GM21447 (cell line): ENCODE results near the gene TMEM175.
"Not testable (repeated sequence)": the region's sequence is repeated elsewhere in the genome, so short reads cannot be mapped to it uniquely, and the experiment has no call there.

Source experiments
- ATAC-seq: cut with Tn5 transposase; IDR thresholded peaks from one replicate; pipeline ENCODE4 v1.9.1; 2021; ENCODE audit not compliant: unreplicated experiment

Gene TMEM175

GRCh38 chr4:988726-989721 is 56.8 kb downstream of the TMEM175 start:
- ATAC-seq, result no peak

GRCh38 chr4:989722-990471 is 57.6 kb downstream of the TMEM175 start:
- no peak for ATAC-seq

- no peak for ATAC-seq
These were observed 58.6 kb downstream of the TMEM175 start for GRCh38 chr4:990746-991367.

- ATAC-seq, result no peak
These were observed 59.4 kb downstream of the TMEM175 start for GRCh38 chr4:991451-992296.

- ATAC-seq, result no peak
These were observed 60.2 kb downstream of the TMEM175 start for GRCh38 chr4:992297-993110.

- ATAC-seq, result no peak
These were observed 61.1 kb downstream of the TMEM175 start, which contains the start of gene SLC26A1 for GRCh38 chr4:993111-994029. Gene SLC26A1 (minus strand): TSS chr4:993404. CDS start chr4:991703, 1,701 bp downstream.

GRCh38 chr4:995311-996026 is 63.2 kb downstream of the TMEM175 start:
- no peak for ATAC-seq

- no peak for ATAC-seq
These were observed 64.1 kb downstream of the TMEM175 start for GRCh38 chr4:996030-996996.

- no peak for ATAC-seq
These were observed 64.7 kb downstream of the TMEM175 start for GRCh38 chr4:996997-997374.

- no peak for ATAC-seq
These were observed 65.3 kb downstream of the TMEM175 start for GRCh38 chr4:997375-998071.

- ATAC-seq, result no peak
These were observed 65.9 kb downstream of the TMEM175 start for GRCh38 chr4:998096-998691.

GRCh38 chr4:999240-999863 is 67.1 kb downstream of the TMEM175 start:
- ATAC-seq, result not testable (repeated sequence)

- no peak for ATAC-seq
These were observed 67.7 kb downstream of the TMEM175 start for GRCh38 chr4:999882-1000425.

- ATAC-seq, result no peak
These were observed 68.5 kb downstream of the TMEM175 start for GRCh38 chr4:1000686-1001260.
